HFFc6 (cell line): ENCODE results near the gene FAM181A. TPM values are rescaled to one million over a fixed set of nuclear protein-coding genes. Genes with fewer than 3 reads are reported as not detected.

Source experiments
- DNase-seq: peaks from one replicate; pipeline ENCODE4 v3.0.0-alpha.2; 2018
- H3K27ac Mint-ChIP-seq: 2 replicates; pipeline ENCODE4 v1.8.0; 2020; ENCODE audit warnings: mild to moderate bottlenecking, mixed read lengths
- H3K27me3 Mint-ChIP-seq: 2 replicates; pipeline ENCODE4 v1.8.0; 2021; ENCODE audit warnings: mild to moderate bottlenecking, moderate library complexity, mixed read lengths; ENCODE audit not compliant: insufficient read depth
- H3K36me3 Mint-ChIP-seq: 2 replicates; pipeline ENCODE4 v1.8.0; 2021; ENCODE audit warnings: low read depth, mixed read lengths
- H3K4me1 Mint-ChIP-seq: 2 replicates; pipeline ENCODE4 v1.8.0; 2020; ENCODE audit warnings: low read depth, mixed read lengths
- H3K4me3 Mint-ChIP-seq: 2 replicates; pipeline ENCODE4 v1.8.0; 2020; ENCODE audit warnings: mild to moderate bottlenecking, moderate library complexity, mixed read lengths
- H3K9me3 Mint-ChIP-seq: 2 replicates; pipeline ENCODE4 v1.8.0; 2020; ENCODE audit warnings: mild to moderate bottlenecking, mixed read lengths
- CTCF ChIP-seq: fragments of 200-600 bp; sonication (generic); IDR thresholded peaks from 2 replicates; pipeline ENCODE4 v1.5.0; 2021; ENCODE audit warnings: antibody characterized with exemption, mild to moderate bottlenecking
- total RNA-seq, 6 experiments: library from RNA; stranded (reverse); fragmentation: NEBNext Ultra II Directional; extraction: Animal tissue kit (Norgen Biotek cat#: 25700); gene quantifications; 2 replicates in 1 of 6; 3 replicates in 5 of 6; pipeline ENCODE4 v1.2.3, GENCODE V29; 2021

The FAM181A gene
- total RNA-seq, 6 experiments from 2014 or later = not detected

GRCh38 chr14:93974299-93974698 lies 47.2 kb downstream of the FAM181A start:
- no peak for DNase-seq
- peaks cover 7% of the 10 kb centered on the region; the same call in 1 of the 2 replicates for H3K4me1 Mint-ChIP-seq
- no peak for TF ChIP-seq CTCF
- peaks cover 12% of the 10 kb centered on the region for H3K27me3 Mint-ChIP-seq
- no peak overlapping the region for H3K4me3 Mint-ChIP-seq
- H3K36me3 Mint-ChIP-seq = no peaks in the 10 kb centered on the region
- no peaks in the 10 kb centered on the region for H3K9me3 Mint-ChIP-seq
- no peak overlapping the region for H3K27ac Mint-ChIP-seq

- no peak overlapping the region for H3K27ac Mint-ChIP-seq
- H3K27me3 Mint-ChIP-seq = peaks cover 12% of the 10 kb centered on the region
- H3K9me3 Mint-ChIP-seq = no peaks in the 10 kb centered on the region
- DNase-seq = no peak
- no peak overlapping the region for H3K4me3 Mint-ChIP-seq
- peaks cover 7% of the 10 kb centered on the region; the same call in 1 of the 2 replicates for H3K4me1 Mint-ChIP-seq
- no peaks in the 10 kb centered on the region for H3K36me3 Mint-ChIP-seq
- TF ChIP-seq CTCF = no peak
Observed at GRCh38 chr14:93974833-93975232, 47.7 kb downstream of the FAM181A start.

GRCh38 chr14:93975791-93976476 lies 48.8 kb downstream of the FAM181A start:
- Mint-ChIP-seq H3K36me3 (no peaks in the 10 kb centered on the region), H3K9me3 (no peaks in the 10 kb centered on the region), H3K27me3 (peaks cover 12% of the 10 kb centered on the region), H3K4me1 (peaks cover 14% of the 10 kb centered on the region), H3K4me3 (peak overlapping the region; percentile 1; the same call in 1 of the 2 replicates), H3K27ac (no peak overlapping the region)
- DNase-seq = no peak
- TF ChIP-seq CTCF = no peak; the same call in 1 of the 2 replicates

GRCh38 chr14:93976477-93977057 lies 49.4 kb downstream of the FAM181A start, which contains the start of gene ASB2:
Gene ASB2 (minus strand): TSS chr14:93976570. CDS start chr14:93964539, 12,031 bp downstream.
- H3K4me1 Mint-ChIP-seq = peaks cover 21% of the 10 kb centered on the region
- no peak for TF ChIP-seq CTCF
- DNase-seq = no peak
- no peaks in the 10 kb centered on the region for H3K36me3 Mint-ChIP-seq
- no peaks in the 10 kb centered on the region for H3K9me3 Mint-ChIP-seq
- H3K4me3 Mint-ChIP-seq = peak within 1 kb of the TSS; percentile 1; the same call in 1 of the 2 replicates
- H3K27me3 Mint-ChIP-seq = peaks cover 12% of the 10 kb centered on the region
- no peak within 1 kb of the TSS for H3K27ac Mint-ChIP-seq

GRCh38 chr14:93977171-93977570 lies 50.0 kb downstream of the FAM181A start:
- Mint-ChIP-seq H3K9me3 (no peaks in the 10 kb centered on the region), H3K36me3 (no peaks in the 10 kb centered on the region), H3K27ac (no peak overlapping the region), H3K27me3 (peaks cover 12% of the 10 kb centered on the region), H3K4me1 (peaks cover 21% of the 10 kb centered on the region), H3K4me3 (no peak overlapping the region)
- no peak for TF ChIP-seq CTCF
- DNase-seq = no peak
